Tibial nerve (tissue), 4 donors: ENCODE results near the gene PRUNE1. TPM values are rescaled to one million over a fixed set of nuclear protein-coding genes. Genes with fewer than 3 reads are reported as not detected.

ENCODE experiments used
- DNase-seq, 2 donors: peaks; one replicate each; pipeline ENCODE4 v3.0.0-alpha.2; 2019; ENCODE audit warnings: low spot score in 2 of 2
- H3K27ac ChIP-seq, 4 donors: fragments of 200-600 bp; sonication (generic) in 3 of 4; one replicate each; pipeline ENCODE4 v1.5.1; 2017 to 2019; ENCODE audit warnings: mild to moderate bottlenecking in 1 of 4
- H3K27me3 ChIP-seq, 2 donors: fragments of 200-600 bp; sonication (generic) in 1 of 2; one replicate each; pipeline versions ENCODE4 v1.5.1 to v1.6.0; 2017 to 2019
- H3K36me3 ChIP-seq, 3 donors: fragments of 200-600 bp; sonication (generic); one replicate each; pipeline ENCODE4 v1.5.1; 2018 to 2019
- H3K4me1 ChIP-seq, 4 donors: fragments of 200-600 bp; sonication (generic) in 3 of 4; one replicate each; pipeline ENCODE4 v1.5.1; 2017 to 2019
- H3K4me3 ChIP-seq, 4 donors: fragments of 200-600 bp; sonication (generic) in 3 of 4; one replicate each; pipeline ENCODE4 v1.5.1; 2017 to 2019; ENCODE audit warnings: mild to moderate bottlenecking in 1 of 4, moderate library complexity in 1 of 4
- H3K9me3 ChIP-seq, 4 donors: fragments of 200-600 bp; sonication (generic) in 3 of 4; one replicate each; pipeline ENCODE4 v1.5.1; 2017 to 2019
- EP300 ChIP-seq, 2 donors: sonication (generic); formaldehyde crosslinking; IDR thresholded peaks; one replicate each; pipeline ENCODE4 v1.6.1; 2017; ENCODE audit warnings: antibody characterized with exemption in 2 of 2, mild to moderate bottlenecking in 1 of 2
- POLR2A ChIP-seq, 2 donors: fragments of 450-650 bp; IDR thresholded peaks; one replicate each; pipeline ENCODE4 v1.6.1; 2017; ENCODE audit warnings: antibody characterized with exemption in 2 of 2, mild to moderate bottlenecking in 2 of 2, moderate library complexity in 2 of 2
- WGBS, 2 donors: methylation state at CpG; one replicate each; pipeline ENCODE4 v1.1.5; 2018; 5-methylcytosine and 5-hydroxymethylcytosine counted together
- total RNA-seq, 4 donors: library from RNA; depleted of rRNA; stranded (reverse); fragments of >200 nt; gene quantifications; one replicate each; pipeline ENCODE4 v1.1.0, GENCODE V29; 2016
- TF ChIP-seq, protein P1 (sequence below), 5 experiments: fragments of 200-600 bp in 3 of 5; fragments of 450-650 bp in 2 of 5; sonication (generic) in 3 of 5; IDR thresholded peaks; one replicate each; pipeline ENCODE4 v1.5.1; 2016 to 2019; ENCODE audit warnings: antibody characterized with exemption in 5 of 5, mild to moderate bottlenecking in 3 of 5, moderate library complexity in 2 of 5

Gene PRUNE1, protein sequence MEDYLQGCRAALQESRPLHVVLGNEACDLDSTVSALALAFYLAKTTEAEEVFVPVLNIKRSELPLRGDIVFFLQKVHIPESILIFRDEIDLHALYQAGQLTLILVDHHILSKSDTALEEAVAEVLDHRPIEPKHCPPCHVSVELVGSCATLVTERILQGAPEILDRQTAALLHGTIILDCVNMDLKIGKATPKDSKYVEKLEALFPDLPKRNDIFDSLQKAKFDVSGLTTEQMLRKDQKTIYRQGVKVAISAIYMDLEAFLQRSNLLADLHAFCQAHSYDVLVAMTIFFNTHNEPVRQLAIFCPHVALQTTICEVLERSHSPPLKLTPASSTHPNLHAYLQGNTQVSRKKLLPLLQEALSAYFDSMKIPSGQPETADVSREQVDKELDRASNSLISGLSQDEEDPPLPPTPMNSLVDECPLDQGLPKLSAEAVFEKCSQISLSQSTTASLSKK
- total RNA-seq = 10 to 100 TPM; 22.0 to 40.4 (median 28.5) TPM

DNA sequence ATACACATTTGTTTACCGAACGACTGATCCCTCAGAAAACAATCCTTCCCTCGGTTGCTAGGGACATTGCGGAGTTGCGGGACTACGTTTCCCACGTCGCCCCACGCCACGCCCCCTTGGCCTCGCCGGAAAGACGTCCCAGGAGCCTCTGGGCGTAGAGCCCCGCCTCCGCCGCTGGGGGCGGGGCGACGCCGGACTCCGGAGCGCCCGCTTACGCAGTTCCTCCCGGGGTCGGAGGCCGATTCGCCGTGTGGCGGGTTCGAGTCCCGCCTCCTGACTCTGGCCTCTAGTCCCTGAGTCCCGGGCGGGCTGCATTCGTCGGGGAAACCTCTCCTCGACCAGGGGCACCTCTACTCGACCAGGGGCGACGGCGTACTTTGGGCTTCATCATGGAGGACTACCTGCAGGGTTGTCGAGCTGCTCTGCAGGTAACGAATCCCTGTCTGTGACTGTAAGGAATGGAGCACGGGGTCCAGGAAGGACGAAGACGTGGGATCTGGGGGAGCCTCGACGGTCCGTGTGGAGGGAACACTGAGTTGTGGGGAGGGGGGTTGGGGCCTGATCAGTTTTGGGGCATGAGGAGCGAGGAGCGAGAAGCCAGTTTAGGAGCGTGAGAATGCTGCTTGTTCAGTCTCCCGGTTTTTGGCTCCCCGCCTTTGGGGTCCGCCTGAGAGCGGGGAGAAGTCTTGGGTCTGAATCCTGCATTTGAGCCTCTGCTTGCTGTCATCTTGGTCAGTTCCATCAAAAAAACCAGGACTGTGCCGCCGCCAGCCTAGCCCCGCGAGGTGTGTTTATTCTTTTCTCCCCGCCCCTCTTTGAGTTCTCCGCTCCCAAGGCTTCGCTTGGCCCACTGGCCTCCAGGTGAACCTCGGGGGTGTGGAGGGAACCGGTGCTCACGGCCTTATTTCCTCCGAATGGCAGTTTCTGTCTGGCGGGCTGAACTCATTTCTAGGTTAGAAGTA lies at the start of gene PRUNE1:
TSS of gene PRUNE1 (plus strand) at position 206 of the 962 bp plus-strand sequence. CDS start at position 390, 184 bp downstream.
- Histone ChIP-seq H3K36me3 (no peaks in the 10 kb centered on the region), H3K4me1 (peaks cover 0 to 84% (median 48%) of the 10 kb centered on the region in 4 donors), H3K27ac (peak within 1 kb of the TSS; percentile 83 to 96 (median 91)), H3K27me3 (no peaks in the 10 kb centered on the region), H3K4me3 (peak within 1 kb of the TSS; percentile 62 to 81 (median 70)), H3K9me3 (no peaks in the 10 kb centered on the region)
- TF ChIP-seq, protein P1, sequence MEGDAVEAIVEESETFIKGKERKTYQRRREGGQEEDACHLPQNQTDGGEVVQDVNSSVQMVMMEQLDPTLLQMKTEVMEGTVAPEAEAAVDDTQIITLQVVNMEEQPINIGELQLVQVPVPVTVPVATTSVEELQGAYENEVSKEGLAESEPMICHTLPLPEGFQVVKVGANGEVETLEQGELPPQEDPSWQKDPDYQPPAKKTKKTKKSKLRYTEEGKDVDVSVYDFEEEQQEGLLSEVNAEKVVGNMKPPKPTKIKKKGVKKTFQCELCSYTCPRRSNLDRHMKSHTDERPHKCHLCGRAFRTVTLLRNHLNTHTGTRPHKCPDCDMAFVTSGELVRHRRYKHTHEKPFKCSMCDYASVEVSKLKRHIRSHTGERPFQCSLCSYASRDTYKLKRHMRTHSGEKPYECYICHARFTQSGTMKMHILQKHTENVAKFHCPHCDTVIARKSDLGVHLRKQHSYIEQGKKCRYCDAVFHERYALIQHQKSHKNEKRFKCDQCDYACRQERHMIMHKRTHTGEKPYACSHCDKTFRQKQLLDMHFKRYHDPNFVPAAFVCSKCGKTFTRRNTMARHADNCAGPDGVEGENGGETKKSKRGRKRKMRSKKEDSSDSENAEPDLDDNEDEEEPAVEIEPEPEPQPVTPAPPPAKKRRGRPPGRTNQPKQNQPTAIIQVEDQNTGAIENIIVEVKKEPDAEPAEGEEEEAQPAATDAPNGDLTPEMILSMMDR (IDR thresholded peaks at IDR 0.05) = peak in 3 of 5 experiments; percentile 22 to 54 (median 49)
- TF ChIP-seq POLR2A (IDR thresholded peaks at IDR 0.05) = peak; percentile 38 to 84
- peak; percentile 91 to 95 for TF ChIP-seq EP300 (IDR thresholded peaks at IDR 0.05)
- WGBS, 2 donors = 1% methylated on average over 48 to 54 of the region's 69 CpGs
- DNase-seq = peak; percentile 88 to 91

DNA sequence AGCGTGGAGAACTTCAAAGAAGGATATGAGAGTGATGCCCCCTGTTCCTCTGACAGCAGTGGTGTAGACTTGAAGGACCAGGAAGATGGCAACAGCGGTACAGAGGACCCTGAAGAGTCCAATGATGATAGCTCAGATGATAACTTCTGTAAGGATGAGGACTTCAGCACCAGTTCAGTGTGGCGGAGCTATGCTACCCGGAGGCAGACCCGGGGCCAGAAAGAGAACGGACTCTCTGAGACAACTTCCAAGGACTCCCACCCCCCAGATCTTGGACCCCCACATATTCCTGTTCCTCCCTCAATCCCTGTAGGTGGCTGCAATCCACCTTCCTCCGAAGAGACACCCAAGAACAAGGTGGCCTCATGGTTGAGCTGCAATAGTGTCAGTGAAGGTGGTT lies 47.6 kb upstream of the PRUNE1 start:
- WGBS, 2 donors = 93 to 97% methylated on average over 7 of the region's 7 CpGs
- no peak for DNase-seq
- Histone ChIP-seq H3K36me3 (peaks cover 3 to 100% (median 26%) of the 10 kb centered on the region in 3 donors), H3K4me3 (no peak overlapping the region), H3K27me3 (no peaks in the 10 kb centered on the region), H3K27ac (no peak overlapping the region), H3K4me1 (no peaks in the 10 kb centered on the region), H3K9me3 (no peaks in the 10 kb centered on the region)
- TF ChIP-seq, protein P1 (IDR thresholded peaks at IDR 0.05) = no peak
- no peak for TF ChIP-seq EP300 (IDR thresholded peaks at IDR 0.05)
- TF ChIP-seq POLR2A (IDR thresholded peaks at IDR 0.05) = no peak

DNA sequence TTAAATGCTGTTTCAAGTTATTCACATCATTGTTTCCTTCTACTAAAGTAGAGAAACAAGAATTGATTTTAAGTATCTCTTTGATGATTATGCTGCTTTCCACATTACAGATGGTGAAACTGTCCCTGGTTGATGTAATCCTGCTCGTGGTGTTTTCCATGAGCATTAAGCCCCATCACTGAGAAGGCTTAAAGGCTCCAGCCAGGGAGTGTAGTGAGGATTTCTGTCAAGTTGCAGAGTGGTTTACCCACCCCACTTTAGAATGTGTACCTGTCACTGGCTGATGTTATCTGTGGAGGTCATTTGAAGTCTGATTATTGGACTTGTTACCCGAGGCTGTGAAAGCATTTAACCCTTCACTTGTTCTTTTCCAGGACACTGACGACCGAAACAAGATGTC lies 46.5 kb upstream of the PRUNE1 start:
- Histone ChIP-seq H3K4me3 (no peak overlapping the region), H3K4me1 (peaks cover 0 to 9% (median 0%) of the 10 kb centered on the region in 4 donors), H3K9me3 (no peaks in the 10 kb centered on the region), H3K27ac (no peak overlapping the region), H3K36me3 (peaks cover 3 to 100% (median 37%) of the 10 kb centered on the region in 3 donors), H3K27me3 (no peaks in the 10 kb centered on the region)
- DNase-seq = no peak
- TF ChIP-seq EP300 (IDR thresholded peaks at IDR 0.05) = no peak
- TF ChIP-seq POLR2A (IDR thresholded peaks at IDR 0.05) = no peak
- TF ChIP-seq, protein P1 (IDR thresholded peaks at IDR 0.05) = no peak
- 46 to 48% methylated on average over 4 of the region's 4 CpGs for WGBS, 2 donors

DNA sequence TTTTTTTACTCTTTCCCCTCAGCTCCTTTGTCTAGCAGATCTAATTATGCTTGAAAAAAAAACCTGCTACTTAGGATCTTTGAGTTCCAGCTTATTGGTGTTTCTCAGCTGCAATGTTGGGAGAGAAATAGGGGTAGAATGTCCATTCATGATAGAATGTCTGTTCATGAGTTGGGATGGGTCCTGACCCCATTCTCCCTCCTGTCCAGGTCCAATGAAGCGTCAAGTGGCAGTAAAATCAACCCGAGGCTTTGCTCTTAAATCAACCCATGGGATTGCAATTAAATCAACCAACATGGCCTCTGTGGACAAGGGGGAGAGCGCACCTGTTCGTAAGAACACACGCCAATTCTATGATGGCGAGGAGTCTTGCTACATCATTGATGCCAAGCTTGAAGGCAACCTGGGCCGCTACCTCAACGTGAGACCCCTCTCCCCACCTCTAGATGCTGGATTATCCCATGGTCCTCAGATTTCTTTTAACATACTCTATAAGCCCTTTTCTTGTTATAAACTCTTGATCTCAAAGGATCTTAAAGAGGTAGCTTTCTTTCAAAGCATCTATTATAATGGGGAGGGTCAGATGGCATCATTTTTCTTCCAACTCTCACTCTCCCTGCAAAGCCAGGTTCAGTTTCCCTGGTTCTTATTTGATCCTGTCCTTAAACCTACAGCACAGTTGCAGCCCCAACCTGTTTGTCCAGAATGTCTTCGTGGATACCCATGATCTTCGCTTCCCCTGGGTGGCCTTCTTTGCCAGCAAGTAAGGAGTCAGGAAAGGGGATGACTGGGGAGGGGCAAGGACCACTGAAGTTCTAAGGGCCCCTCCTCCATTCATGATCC lies 44.7 kb upstream of the PRUNE1 start:
- peaks cover 3 to 100% (median 50%) of the 10 kb centered on the region in 3 donors for H3K36me3 ChIP-seq
- TF ChIP-seq, protein P1 (IDR thresholded peaks at IDR 0.05) = no peak
- TF ChIP-seq EP300 (IDR thresholded peaks at IDR 0.05) = no peak

More for the DNA sequence above, 44.7 kb upstream of the PRUNE1 start:
- Histone ChIP-seq H3K4me1 (peaks cover 0 to 14% (median 4%) of the 10 kb centered on the region in 4 donors), H3K9me3 (no peaks in the 10 kb centered on the region), H3K27me3 (no peaks in the 10 kb centered on the region), H3K4me3 (no peak overlapping the region), H3K27ac (peak overlapping the region in 1 of 4 donors; percentile 30)
- DNase-seq = no peak
- WGBS, 2 donors = 84 to 92% methylated on average over 10 of the region's 10 CpGs
